Astrocyte (in vitro differentiated cells and primary cell): ENCODE results near the gene SUSD6.

Experiments
- CTCF ChIP-seq: IDR thresholded peaks from 2 replicates; pipeline ENCODE4 v1.5.1; 2011; ENCODE audit warnings: low read depth, mild to moderate bottlenecking, inconsistent platforms, low read length, moderate library complexity; ENCODE audit not compliant: insufficient read depth
- EZH2 ChIP-seq: IDR thresholded peaks from 2 replicates; pipeline ENCODE4 v1.6.1; 2012; ENCODE audit warnings: mild to moderate bottlenecking, low read length, inconsistent platforms; ENCODE audit not compliant: insufficient read depth

- TF ChIP-seq CTCF (no peak), EZH2 (no peak)
Measured at GRCh38 chr14:69574954-69575295, 36.5 kb upstream of the SUSD6 start.
